SK-N-SH treated with all-trans-retinoic acid at 6 μM for 48 hours (cell line): ENCODE measurements around the gene RPRD1A.

Experiments
- ATAC-seq: fragments of 200-7000 bp; cut with Tn5 transposase; 3 replicates; pipeline ENCODE4 v1.9.1; 2020; ENCODE audit warnings: mild to moderate bottlenecking, moderate library complexity
- ARNTL ChIP-seq: fragments of 450-650 bp; formaldehyde crosslinking; IDR thresholded peaks from 2 replicates; pipeline ENCODE4 v1.5.0; 2020; ENCODE audit warnings: low read depth, mild to moderate bottlenecking, moderate library complexity, borderline replicate concordance
- BACH2 ChIP-seq: fragments of 250-450 bp; sonication (Bioruptor Pico); IDR thresholded peaks from 2 replicates; pipeline ENCODE4 v1.9.0; 2021; ENCODE audit warnings: mild to moderate bottlenecking, borderline replicate concordance
- CSDC2 ChIP-seq: fragments of 250-450 bp; sonication (Bioruptor Pico); IDR thresholded peaks from 2 replicates; pipeline ENCODE4 v1.5.0; 2020; ENCODE audit warnings: mild to moderate bottlenecking, moderate library complexity
- ESRRG ChIP-seq: fragments of 250-450 bp; sonication (Bioruptor Pico); IDR thresholded peaks from 2 replicates; pipeline ENCODE4 v1.6.1; 2021; ENCODE audit warnings: mild to moderate bottlenecking
- GLIS3 ChIP-seq: fragments of 250-450 bp; sonication (Bioruptor Pico); IDR thresholded peaks from 2 replicates; pipeline ENCODE4 v1.5.0; 2020; ENCODE audit warnings: mild to moderate bottlenecking, moderate library complexity
- ISL1 ChIP-seq: fragments of 250-450 bp; sonication (Bioruptor Pico); IDR thresholded peaks from 2 replicates; pipeline ENCODE4 v2.1.2; 2022; ENCODE audit warnings: mild to moderate bottlenecking, moderate library complexity
- OSR1 ChIP-seq: fragments of 250-450 bp; sonication (Bioruptor Pico); IDR thresholded peaks from 2 replicates; pipeline ENCODE4 v1.8.0; 2022; ENCODE audit warnings: moderate library complexity, mild to moderate bottlenecking, inconsistent platforms
- PPARA ChIP-seq: fragments of 250-450 bp; sonication (Bioruptor Pico); IDR thresholded peaks from 2 replicates; pipeline ENCODE4 v1.5.0; 2020; ENCODE audit warnings: mild to moderate bottlenecking, borderline replicate concordance
- RARB ChIP-seq: fragments of 250-450 bp; sonication (Bioruptor Pico); IDR thresholded peaks from 2 replicates; pipeline ENCODE4 v1.8.0; 2021; ENCODE audit warnings: mild to moderate bottlenecking, moderate library complexity
- TCF4 ChIP-seq: fragments of 250-450 bp; sonication (Bioruptor Pico); IDR thresholded peaks from 2 replicates; pipeline ENCODE4 v1.8.0; 2021; ENCODE audit warnings: mild to moderate bottlenecking, moderate library complexity, borderline replicate concordance
- TOX ChIP-seq: fragments of 250-450 bp; sonication (Bioruptor Pico); IDR thresholded peaks from 2 replicates; pipeline ENCODE4 v1.8.0; 2021; ENCODE audit warnings: mild to moderate bottlenecking, moderate library complexity, borderline replicate concordance
- ZC3H10 ChIP-seq: fragments of 250-450 bp; sonication (Bioruptor Pico); IDR thresholded peaks from 2 replicates; pipeline ENCODE4 v1.5.1; 2021; ENCODE audit warnings: mild to moderate bottlenecking, moderate library complexity
- ZFP3 ChIP-seq: fragments of 250-450 bp; sonication (Bioruptor Pico); IDR thresholded peaks from 2 replicates; pipeline ENCODE4 v1.5.0; 2020; ENCODE audit warnings: mild to moderate bottlenecking, moderate library complexity
- ZFP30 ChIP-seq: fragments of 450-650 bp; formaldehyde crosslinking; IDR thresholded peaks from 2 replicates; pipeline ENCODE4 v1.5.0; 2022; ENCODE audit warnings: mild to moderate bottlenecking, moderate library complexity
- ZNF565 ChIP-seq: fragments of 450-650 bp; formaldehyde crosslinking; conservative IDR thresholded peaks from 2 replicates; pipeline ENCODE4 v1.5.0; 2020; ENCODE audit warnings: low read depth, mild to moderate bottlenecking, moderate library complexity
- ZNF70 ChIP-seq: fragments of 450-650 bp; formaldehyde crosslinking; IDR thresholded peaks from 2 replicates; pipeline ENCODE4 v1.5.0; 2020; ENCODE audit warnings: mild to moderate bottlenecking, moderate library complexity
- TF ChIP-seq, protein P1 (sequence below): fragments of 250-450 bp; sonication (Bioruptor Pico); IDR thresholded peaks from 2 replicates; pipeline ENCODE4 v1.8.0; 2020; ENCODE audit warnings: mild to moderate bottlenecking, moderate library complexity, borderline replicate concordance
- TF ChIP-seq, protein P2 (sequence below): fragments of 250-450 bp; sonication (Bioruptor Pico); IDR thresholded peaks from 2 replicates; pipeline ENCODE4 v1.5.1; 2020; ENCODE audit warnings: low read depth, mild to moderate bottlenecking, moderate library complexity
- TF ChIP-seq, protein P3 (sequence below): fragments of 250-450 bp; sonication (Bioruptor Pico); IDR thresholded peaks from 2 replicates; pipeline ENCODE4 v1.5.0; 2020; ENCODE audit warnings: mild to moderate bottlenecking, moderate library complexity
- TF ChIP-seq, protein P4 (sequence below): fragments of 250-450 bp; sonication (Bioruptor Pico); IDR thresholded peaks from 2 replicates; pipeline ENCODE4 v1.8.0; 2021; ENCODE audit warnings: low read depth, mild to moderate bottlenecking, moderate library complexity, borderline replicate concordance

The RPRD1A gene

DNA sequence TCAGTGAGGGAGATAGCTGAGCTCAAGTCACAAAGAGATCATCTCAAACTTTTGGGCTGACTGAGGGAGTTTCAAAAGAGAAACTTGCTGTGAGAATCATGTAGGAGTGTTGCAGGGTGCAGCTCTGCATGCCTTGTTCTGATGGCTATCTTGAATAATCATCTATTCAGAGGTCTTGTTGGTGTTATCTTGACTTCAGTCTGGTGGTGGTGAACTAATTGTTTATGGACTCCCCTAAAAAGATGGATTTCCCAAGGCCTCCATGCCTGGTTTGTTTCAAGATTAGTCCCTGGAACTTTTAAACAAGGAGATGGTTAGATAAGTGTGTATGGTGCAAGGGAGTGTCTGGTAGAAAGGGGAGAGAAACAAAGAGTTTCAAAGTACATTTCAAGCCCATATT lies 32.0 kb upstream of the RPRD1A start:
- no peak for ATAC-seq
- TF ChIP-seq ESRRG (CRISPR knock-in tag) (no peak), CSDC2 (CRISPR knock-in tag) (no peak), TOX (CRISPR knock-in tag) (no peak), ZFP30 (no peak), ISL1 (CRISPR knock-in tag) (peak; percentile 31; the same call in 1 of the 2 replicates), TCF4 (CRISPR knock-in tag) (peak; percentile 73; the same call in 1 of the 2 replicates), ZC3H10 (CRISPR knock-in tag) (no peak), ARNTL (no peak), PPARA (CRISPR knock-in tag) (no peak)
- TF ChIP-seq, protein P1, sequence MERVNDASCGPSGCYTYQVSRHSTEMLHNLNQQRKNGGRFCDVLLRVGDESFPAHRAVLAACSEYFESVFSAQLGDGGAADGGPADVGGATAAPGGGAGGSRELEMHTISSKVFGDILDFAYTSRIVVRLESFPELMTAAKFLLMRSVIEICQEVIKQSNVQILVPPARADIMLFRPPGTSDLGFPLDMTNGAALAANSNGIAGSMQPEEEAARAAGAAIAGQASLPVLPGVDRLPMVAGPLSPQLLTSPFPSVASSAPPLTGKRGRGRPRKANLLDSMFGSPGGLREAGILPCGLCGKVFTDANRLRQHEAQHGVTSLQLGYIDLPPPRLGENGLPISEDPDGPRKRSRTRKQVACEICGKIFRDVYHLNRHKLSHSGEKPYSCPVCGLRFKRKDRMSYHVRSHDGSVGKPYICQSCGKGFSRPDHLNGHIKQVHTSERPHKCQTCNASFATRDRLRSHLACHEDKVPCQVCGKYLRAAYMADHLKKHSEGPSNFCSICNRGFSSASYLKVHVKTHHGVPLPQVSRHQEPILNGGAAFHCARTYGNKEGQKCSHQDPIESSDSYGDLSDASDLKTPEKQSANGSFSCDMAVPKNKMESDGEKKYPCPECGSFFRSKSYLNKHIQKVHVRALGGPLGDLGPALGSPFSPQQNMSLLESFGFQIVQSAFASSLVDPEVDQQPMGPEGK (CRISPR knock-in tag) = no peak
- TF ChIP-seq, protein P2, sequence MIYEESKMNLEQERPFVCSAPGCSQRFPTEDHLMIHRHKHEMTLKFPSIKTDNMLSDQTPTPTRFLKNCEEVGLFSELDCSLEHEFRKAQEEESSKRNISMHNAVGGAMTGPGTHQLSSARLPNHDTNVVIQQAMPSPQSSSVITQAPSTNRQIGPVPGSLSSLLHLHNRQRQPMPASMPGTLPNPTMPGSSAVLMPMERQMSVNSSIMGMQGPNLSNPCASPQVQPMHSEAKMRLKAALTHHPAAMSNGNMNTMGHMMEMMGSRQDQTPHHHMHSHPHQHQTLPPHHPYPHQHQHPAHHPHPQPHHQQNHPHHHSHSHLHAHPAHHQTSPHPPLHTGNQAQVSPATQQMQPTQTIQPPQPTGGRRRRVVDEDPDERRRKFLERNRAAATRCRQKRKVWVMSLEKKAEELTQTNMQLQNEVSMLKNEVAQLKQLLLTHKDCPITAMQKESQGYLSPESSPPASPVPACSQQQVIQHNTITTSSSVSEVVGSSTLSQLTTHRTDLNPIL = no peak
- TF ChIP-seq, protein P3, sequence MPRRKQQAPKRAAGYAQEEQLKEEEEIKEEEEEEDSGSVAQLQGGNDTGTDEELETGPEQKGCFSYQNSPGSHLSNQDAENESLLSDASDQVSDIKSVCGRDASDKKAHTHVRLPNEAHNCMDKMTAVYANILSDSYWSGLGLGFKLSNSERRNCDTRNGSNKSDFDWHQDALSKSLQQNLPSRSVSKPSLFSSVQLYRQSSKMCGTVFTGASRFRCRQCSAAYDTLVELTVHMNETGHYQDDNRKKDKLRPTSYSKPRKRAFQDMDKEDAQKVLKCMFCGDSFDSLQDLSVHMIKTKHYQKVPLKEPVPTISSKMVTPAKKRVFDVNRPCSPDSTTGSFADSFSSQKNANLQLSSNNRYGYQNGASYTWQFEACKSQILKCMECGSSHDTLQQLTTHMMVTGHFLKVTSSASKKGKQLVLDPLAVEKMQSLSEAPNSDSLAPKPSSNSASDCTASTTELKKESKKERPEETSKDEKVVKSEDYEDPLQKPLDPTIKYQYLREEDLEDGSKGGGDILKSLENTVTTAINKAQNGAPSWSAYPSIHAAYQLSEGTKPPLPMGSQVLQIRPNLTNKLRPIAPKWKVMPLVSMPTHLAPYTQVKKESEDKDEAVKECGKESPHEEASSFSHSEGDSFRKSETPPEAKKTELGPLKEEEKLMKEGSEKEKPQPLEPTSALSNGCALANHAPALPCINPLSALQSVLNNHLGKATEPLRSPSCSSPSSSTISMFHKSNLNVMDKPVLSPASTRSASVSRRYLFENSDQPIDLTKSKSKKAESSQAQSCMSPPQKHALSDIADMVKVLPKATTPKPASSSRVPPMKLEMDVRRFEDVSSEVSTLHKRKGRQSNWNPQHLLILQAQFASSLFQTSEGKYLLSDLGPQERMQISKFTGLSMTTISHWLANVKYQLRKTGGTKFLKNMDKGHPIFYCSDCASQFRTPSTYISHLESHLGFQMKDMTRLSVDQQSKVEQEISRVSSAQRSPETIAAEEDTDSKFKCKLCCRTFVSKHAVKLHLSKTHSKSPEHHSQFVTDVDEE (CRISPR knock-in tag) = no peak; the same call in 1 of the 2 replicates
- TF ChIP-seq, protein P4, sequence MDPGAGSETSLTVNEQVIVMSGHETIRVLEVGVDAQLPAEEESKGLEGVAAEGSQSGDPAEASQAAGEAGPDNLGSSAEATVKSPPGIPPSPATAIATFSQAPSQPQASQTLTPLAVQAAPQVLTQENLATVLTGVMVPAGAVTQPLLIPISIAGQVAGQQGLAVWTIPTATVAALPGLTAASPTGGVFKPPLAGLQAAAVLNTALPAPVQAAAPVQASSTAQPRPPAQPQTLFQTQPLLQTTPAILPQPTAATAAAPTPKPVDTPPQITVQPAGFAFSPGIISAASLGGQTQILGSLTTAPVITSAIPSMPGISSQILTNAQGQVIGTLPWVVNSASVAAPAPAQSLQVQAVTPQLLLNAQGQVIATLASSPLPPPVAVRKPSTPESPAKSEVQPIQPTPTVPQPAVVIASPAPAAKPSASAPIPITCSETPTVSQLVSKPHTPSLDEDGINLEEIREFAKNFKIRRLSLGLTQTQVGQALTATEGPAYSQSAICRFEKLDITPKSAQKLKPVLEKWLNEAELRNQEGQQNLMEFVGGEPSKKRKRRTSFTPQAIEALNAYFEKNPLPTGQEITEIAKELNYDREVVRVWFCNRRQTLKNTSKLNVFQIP (CRISPR knock-in tag) = no peak

DNA sequence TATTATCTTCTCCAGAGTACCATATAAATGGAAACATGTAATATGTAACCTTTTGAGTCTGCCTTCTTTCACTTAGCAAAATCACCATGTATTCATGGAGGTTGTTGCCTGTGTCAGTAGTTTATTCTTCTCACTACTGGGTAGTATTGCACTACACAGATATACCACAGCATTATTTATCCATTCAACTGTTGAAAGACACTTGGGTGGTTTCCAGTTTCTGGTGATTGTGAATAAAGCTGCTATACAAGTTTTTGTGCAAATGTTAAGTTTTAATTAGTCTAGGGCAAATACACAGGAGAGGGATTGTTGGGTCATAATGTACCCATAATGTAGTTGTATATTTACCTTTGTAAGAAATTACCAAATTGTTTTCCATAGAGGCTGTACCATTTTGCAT lies 29.6 kb upstream of the RPRD1A start:
- TF ChIP-seq ESRRG (CRISPR knock-in tag) = no peak
- TF ChIP-seq RARB (CRISPR knock-in tag) = no peak
- no peak for TF ChIP-seq GLIS3 (CRISPR knock-in tag)
- ATAC-seq = no peak

DNA sequence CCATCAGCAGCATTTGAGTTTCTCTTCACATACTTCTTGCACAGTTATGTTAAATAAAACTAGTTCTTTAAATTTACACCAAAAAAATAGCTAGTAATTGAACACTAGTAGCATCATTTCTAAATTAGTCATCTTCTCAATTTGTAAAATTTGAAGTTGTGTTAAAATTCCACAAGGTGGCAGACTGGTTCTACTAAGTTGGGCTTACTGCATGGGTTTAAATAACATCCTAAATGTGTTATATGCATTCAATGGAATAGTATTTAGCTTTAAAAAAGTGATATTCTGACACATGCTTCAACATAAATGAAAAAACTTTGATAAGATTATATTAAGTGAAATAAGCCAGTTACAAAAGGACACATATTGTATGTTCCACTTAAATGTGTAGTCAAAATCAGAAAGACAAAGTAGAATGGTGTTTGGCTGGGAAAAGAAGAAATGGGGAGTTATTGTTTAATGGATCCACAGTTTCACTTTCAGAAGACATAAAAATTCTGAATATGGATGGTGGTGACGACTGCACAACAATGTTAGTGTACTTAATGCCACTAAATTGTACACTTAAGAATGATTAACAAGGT lies 28.7 kb upstream of the RPRD1A start:
- TF ChIP-seq ZNF70 (CRISPR knock-in tag) = no peak
- TF ChIP-seq CSDC2 (CRISPR knock-in tag) = no peak
- TF ChIP-seq, protein P2 = no peak
- no peak for TF ChIP-seq OSR1 (CRISPR knock-in tag)
- TF ChIP-seq ZNF565 (CRISPR knock-in tag) = no peak
- TF ChIP-seq BACH2 (CRISPR knock-in tag) = no peak
- TF ChIP-seq, protein P1 (CRISPR knock-in tag) = no peak
- TF ChIP-seq, protein P4 (CRISPR knock-in tag) = no peak
- TF ChIP-seq RARB (CRISPR knock-in tag) = no peak
- TF ChIP-seq ESRRG (CRISPR knock-in tag) = no peak
- no peak for TF ChIP-seq ZFP3 (CRISPR knock-in tag)
- TF ChIP-seq, protein P3 (CRISPR knock-in tag) = no peak
- no peak for TF ChIP-seq ZFP30
- TF ChIP-seq ISL1 (CRISPR knock-in tag) = no peak
- TF ChIP-seq TCF4 (CRISPR knock-in tag) = no peak
- TF ChIP-seq ZC3H10 (CRISPR knock-in tag) = no peak
- ATAC-seq = peak; percentile 65
